ENCODE measurements around the gene SDC1. TPM values are rescaled to one million over a fixed set of nuclear protein-coding genes. Genes with fewer than 3 reads are reported as not detected.

Gene SDC1
- total RNA-seq, 1 donor from 2014 or later = 115 TPM

DNA sequence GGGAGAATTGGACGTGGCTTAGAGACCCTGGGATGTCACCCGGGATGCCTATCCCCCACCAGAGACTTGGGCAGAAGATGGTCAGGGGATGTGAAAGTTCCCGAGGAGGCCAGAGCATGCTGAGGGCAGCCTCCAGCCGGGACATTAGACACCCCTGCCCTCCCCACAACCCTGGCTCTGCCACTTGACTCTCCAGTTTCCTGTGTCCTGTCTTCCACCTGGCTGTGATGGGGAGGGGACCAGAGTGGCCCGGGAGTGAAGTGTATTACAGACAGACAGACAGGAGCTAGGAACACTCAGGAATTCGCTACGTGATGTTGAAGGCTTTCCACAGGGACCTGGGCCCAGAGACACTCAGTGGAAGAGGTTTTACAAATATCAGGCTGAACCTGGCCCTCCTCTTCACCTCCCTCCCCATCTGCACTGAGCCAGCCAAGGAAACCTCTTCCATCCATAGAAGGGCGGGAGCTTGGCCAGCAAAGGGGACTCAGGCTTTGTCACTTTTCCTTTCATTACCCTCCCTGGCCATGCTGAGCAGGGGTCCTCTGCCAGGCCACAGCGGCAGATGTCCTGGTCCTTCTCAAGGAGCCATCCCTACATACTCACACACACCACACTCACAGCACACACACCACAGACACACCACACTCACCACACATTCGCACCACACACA, 60.7 kb downstream of the SDC1 start:
- no peak overlapping the region for H3K4me3 ChIP-seq (ENCODE audit: low read depth, low read length)
- TF ChIP-seq, protein P1, sequence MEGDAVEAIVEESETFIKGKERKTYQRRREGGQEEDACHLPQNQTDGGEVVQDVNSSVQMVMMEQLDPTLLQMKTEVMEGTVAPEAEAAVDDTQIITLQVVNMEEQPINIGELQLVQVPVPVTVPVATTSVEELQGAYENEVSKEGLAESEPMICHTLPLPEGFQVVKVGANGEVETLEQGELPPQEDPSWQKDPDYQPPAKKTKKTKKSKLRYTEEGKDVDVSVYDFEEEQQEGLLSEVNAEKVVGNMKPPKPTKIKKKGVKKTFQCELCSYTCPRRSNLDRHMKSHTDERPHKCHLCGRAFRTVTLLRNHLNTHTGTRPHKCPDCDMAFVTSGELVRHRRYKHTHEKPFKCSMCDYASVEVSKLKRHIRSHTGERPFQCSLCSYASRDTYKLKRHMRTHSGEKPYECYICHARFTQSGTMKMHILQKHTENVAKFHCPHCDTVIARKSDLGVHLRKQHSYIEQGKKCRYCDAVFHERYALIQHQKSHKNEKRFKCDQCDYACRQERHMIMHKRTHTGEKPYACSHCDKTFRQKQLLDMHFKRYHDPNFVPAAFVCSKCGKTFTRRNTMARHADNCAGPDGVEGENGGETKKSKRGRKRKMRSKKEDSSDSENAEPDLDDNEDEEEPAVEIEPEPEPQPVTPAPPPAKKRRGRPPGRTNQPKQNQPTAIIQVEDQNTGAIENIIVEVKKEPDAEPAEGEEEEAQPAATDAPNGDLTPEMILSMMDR (conservative IDR thresholded peaks at IDR 0.05; ENCODE audit: low read depth, low read length) = no peak
- no peak for DNase-seq (ENCODE audit: low read depth)

DNA sequence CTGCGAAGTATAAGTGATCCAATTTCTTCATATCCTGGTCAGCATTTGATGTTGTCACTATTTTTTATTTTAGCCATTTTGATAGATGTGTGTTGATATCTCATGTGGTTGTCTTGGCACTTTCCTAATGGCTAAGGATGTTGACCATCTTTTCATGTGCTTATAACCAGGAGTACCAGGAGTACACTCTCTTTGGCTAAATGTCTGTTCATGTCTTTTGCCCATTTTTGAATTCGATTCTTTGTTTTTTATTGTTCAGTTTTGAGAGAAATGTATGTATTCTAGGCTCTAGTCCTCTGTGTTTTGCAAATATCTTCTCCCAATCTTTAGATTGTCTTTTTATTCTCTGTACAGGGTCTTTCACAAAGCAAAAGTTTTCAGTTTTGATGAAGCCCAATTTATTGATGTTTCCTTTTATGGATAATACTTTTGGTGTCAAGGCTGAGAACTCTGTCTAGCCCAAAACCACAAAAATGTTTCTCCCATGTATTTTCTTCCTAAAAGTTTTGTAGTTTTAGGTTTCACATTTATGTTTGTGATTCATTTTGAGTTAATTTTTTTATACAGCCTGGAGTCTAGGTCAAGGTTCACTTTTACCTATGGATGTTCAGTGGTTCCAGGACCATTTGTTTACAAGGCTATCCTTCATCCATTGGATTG, 65.4 kb downstream of the SDC1 start:
- no peak overlapping the region for H3K4me3 ChIP-seq (ENCODE audit: low read depth, low read length)
- TF ChIP-seq, protein P1 (conservative IDR thresholded peaks at IDR 0.05; ENCODE audit: low read depth, low read length) = no peak
- no peak for DNase-seq (ENCODE audit: low read depth)

DNA sequence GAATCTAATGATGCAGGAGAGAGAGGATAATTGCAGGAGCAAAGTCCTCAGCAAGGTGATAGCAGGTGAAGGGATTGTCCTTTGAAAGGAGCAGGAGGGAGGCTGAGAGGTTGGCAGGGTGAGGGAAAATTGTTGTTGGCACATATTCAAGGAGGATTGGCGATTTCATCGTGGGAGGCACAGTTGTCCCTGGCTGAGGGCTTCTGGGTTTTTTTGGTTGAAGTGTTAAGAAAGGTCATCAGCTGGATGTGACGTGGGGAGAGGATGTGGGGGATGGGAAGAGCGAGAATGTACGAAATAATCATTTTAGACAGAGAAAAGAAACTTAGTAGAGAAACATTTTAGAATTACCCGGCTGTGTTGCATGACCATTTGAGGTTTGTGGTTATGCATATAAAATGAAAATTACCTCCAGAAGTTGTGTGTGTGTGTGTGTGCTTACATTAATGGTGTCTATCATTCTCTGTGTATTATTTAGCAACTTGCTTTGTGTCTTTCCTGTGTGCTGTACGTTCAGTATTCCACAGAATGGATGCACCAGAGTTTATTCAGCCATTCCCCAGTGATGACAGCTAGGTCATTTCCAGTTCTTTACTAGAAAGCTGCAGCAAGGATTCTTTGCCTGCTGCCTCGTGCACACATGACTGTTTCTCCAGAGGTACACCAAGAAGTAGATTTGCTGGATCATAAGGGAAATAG, 67.6 kb downstream of the SDC1 start:
- TF ChIP-seq, protein P1 (conservative IDR thresholded peaks at IDR 0.05; ENCODE audit: low read depth, low read length) = no peak
- H3K4me3 ChIP-seq (ENCODE audit: low read depth, low read length) = no peak overlapping the region
- DNase-seq (ENCODE audit: low read depth) = no peak

DNA sequence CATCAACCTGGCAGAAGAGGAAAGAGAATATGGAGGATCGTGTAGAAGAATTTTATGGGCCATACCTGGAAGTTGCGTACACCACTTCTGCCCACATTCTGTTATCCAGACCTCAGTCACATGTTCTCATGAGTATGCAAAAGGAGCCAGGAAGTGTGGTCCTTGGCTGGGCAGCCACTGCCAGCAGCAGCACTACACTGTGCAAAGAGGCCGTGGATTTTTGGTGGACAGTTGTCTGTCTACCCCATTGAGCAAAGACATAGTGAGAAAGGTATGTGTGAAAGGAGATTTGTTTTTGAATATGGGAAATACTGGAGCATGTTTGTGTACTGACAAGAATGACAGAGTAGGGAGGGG, 68.1 kb downstream of the SDC1 start:
- no peak for DNase-seq (ENCODE audit: low read depth)
- TF ChIP-seq, protein P1 (conservative IDR thresholded peaks at IDR 0.05; ENCODE audit: low read depth, low read length) = no peak
- no peak overlapping the region for H3K4me3 ChIP-seq (ENCODE audit: low read depth, low read length)

DNA sequence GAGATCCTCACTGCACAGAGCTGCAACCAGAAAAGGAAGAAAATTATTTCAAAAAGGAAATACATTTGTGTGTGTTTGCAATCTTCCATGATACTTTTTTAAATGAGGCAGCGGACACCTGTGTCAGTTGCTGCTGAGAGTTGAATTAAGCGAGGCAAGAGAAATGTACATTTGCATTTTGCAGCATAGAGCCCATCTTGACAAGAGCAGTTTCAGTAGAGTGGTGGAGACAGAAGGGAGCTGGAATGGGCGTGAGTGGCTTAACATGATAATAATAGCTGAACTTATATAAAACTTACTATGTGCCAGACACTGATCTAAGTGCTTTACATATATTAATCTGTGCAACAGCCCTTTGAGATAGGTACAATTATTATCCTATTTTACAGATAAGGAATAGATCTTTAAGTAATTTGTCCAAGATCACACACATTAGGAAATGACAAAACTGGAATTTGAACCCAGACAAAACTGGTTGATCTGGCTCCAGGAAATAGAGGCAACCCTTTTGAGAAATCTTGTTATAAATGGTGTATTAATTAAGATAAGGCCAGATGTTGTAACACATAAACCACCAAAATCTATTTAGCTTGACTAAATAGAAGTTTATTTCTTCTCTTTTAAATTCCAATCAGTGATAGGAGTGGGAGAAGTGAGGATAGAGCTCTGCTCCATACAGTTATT, 68.7 kb downstream of the SDC1 start:
- no peak for DNase-seq (ENCODE audit: low read depth)
- TF ChIP-seq, protein P1 (conservative IDR thresholded peaks at IDR 0.05; ENCODE audit: low read depth, low read length) = no peak
- H3K4me3 ChIP-seq (ENCODE audit: low read depth, low read length) = no peak overlapping the region

DNA sequence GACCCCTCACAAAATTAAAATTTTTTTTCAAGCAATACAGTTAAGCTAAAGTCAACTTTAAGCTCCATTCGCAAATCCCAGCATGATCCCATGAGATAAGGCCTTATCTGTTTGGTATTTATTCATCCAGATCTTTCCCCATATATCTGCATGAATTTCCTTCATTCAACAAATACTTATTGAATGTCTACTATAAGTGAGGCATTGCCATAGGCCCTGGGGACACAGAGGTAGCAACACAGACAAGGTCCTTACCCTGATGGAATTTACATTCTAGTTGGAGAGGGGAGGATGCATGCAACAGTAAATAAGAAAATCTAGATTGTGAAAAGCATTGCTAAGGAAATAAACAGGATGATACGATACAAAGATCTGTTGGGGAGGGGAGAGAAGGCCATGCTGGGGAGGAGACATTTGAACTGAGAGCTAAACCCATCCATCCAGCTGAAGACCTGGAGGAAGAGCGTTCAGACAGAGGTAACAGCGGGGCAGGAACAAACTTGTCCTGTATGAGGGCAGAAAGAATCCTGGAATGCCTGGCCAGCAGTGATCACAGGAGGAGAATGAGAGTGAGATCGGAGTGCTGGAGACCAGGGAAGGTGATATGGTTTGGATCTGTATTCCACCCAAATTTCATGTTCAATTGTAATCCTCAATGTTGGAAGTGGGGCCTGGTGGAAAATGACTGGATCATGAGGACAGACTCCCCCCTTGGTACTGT, 71.6 kb downstream of the SDC1 start:
- no peak for DNase-seq (ENCODE audit: low read depth)
- no peak overlapping the region for H3K4me3 ChIP-seq (ENCODE audit: low read depth, low read length)
- TF ChIP-seq, protein P1 (conservative IDR thresholded peaks at IDR 0.05; ENCODE audit: low read depth, low read length) = no peak
